SK-N-SH (cell line): ENCODE data around the gene ANLN. TPM values are rescaled to one million over a fixed set of nuclear protein-coding genes. Genes with fewer than 3 reads are reported as not detected.

Source experiments
- CTCF ChIA-PET: fragments of 300-600, 350-600 bp; formaldehyde crosslinking; extraction: SDS; loops from one replicate; lab custom pipeline; 2021; lab: Yijun Ruan, JAX
- POLR2A ChIA-PET: fragments of 350-600 bp; sonication (Branson Sonifier 250); formaldehyde crosslinking; extraction: SDS; loops from one replicate; lab custom pipeline; 2020; ENCODE audit warnings: antibody characterized with exemption, inconsistent platforms; lab: Yijun Ruan, JAX
- DNase-seq: peaks from one replicate; pipeline ENCODE4 v3.0.0; 2012
- H2AFZ ChIP-seq: fragments of 200-600 bp; sonication (generic); 2 replicates; pipeline ENCODE4 v1.8.1; 2016; ENCODE audit warnings: antibody characterized with exemption, mild to moderate bottlenecking, low read depth
- H3F3A ChIP-seq: fragments of 200-600 bp; sonication (generic); replicated peaks from 2 replicates; pipeline ENCODE3; 2016; ENCODE audit warnings: antibody characterized with exemption, mild to moderate bottlenecking; ENCODE audit not compliant: insufficient read depth
- H3K27ac ChIP-seq, 2 experiments: fragments of 200-500 bp in 1 of 2; fragments of 200-600 bp in 1 of 2; sonication (Bioruptor generic) in 1 of 2; sonication (generic), shearing (Covaris generic) in 1 of 2; 2 replicates each; pipeline versions ENCODE4 v1.5.1 to v1.6.1; 2014 to 2016; ENCODE audit warnings: low read depth in 2 of 2, inconsistent platforms in 1 of 2, low read length in 1 of 2, mild to moderate bottlenecking in 1 of 2, mixed read lengths in 1 of 2
- H3K27me3 ChIP-seq: fragments of 200-600 bp; sonication (generic), shearing (Covaris generic); 2 replicates; pipeline ENCODE4 v1.6.1; 2016; ENCODE audit warnings: mixed run types; ENCODE audit not compliant: insufficient read depth
- H3K36me3 ChIP-seq, 2 experiments: fragments of 200-500 bp in 1 of 2; fragments of 200-600 bp in 1 of 2; sonication (Bioruptor generic) in 1 of 2; sonication (generic) in 1 of 2; replicated peaks in 1 of 2; 2 replicates each; pipeline versions ENCODE3 to v1.5.1; 2014 to 2016; ENCODE audit warnings: low read length in 1 of 2, mild to moderate bottlenecking in 1 of 2; ENCODE audit not compliant: insufficient read depth in 2 of 2, control insufficient read depth in 1 of 2
- H3K4me1 ChIP-seq, 2 experiments: fragments of 200-500 bp in 1 of 2; fragments of 200-600 bp in 1 of 2; sonication (Bioruptor generic) in 1 of 2; sonication (generic), shearing (Covaris generic) in 1 of 2; 2 replicates each; pipeline versions ENCODE4 v1.5.1 to v1.6.1; 2014 to 2016; ENCODE audit warnings: low read depth in 1 of 2, low read length in 1 of 2, mixed run types in 1 of 2; ENCODE audit not compliant: insufficient read depth in 2 of 2, control insufficient read depth in 1 of 2
- H3K4me2 ChIP-seq: fragments of 200-600 bp; sonication (generic), shearing (Covaris generic); 2 replicates; pipeline ENCODE4 v1.6.1; 2017; ENCODE audit warnings: mixed run types
- H3K4me3 ChIP-seq, 2 experiments: fragments of 200-500 bp in 1 of 2; fragments of 200-600 bp in 1 of 2; sonication (Bioruptor generic) in 1 of 2; sonication (generic), shearing (Covaris generic) in 1 of 2; 2 replicates each; pipeline versions ENCODE4 v1.5.1 to v1.8.1; 2014 to 2016; ENCODE audit warnings: low read depth in 2 of 2, inconsistent platforms in 1 of 2, low read length in 1 of 2, mild to moderate bottlenecking in 1 of 2, mixed read lengths in 1 of 2, moderate library complexity in 1 of 2
- H3K79me2 ChIP-seq: fragments of 200-600 bp; sonication (generic); 2 replicates; pipeline ENCODE4 v1.8.1; 2017; ENCODE audit warnings: mild to moderate bottlenecking; ENCODE audit not compliant: insufficient read depth
- H3K9ac ChIP-seq: fragments of 200-600 bp; sonication (generic); 2 replicates; pipeline ENCODE4 v1.6.1; 2017; ENCODE audit warnings: mixed run types
- H3K9me2 ChIP-seq: fragments of 200-600 bp; sonication (generic); 2 replicates; pipeline ENCODE4 v1.6.1; 2017; ENCODE audit warnings: mixed run types
- H3K9me3 ChIP-seq: fragments of 200-600 bp; sonication (generic); 2 replicates; pipeline ENCODE4 v1.6.1; 2017; ENCODE audit warnings: mixed run types, mild to moderate bottlenecking, moderate library complexity
- H4K20me1 ChIP-seq: fragments of 200-600 bp; sonication (generic); 2 replicates; pipeline ENCODE4 v1.6.1; 2017; ENCODE audit warnings: mild to moderate bottlenecking, mixed run types; ENCODE audit not compliant: insufficient read depth
- CHD2 ChIP-seq: fragments of 150-350 bp; IDR thresholded peaks from 2 replicates; pipeline ENCODE4 v1.6.1; 2018; ENCODE audit warnings: low read length; ENCODE audit not compliant: partially characterized antibody
- ELF1 ChIP-seq: IDR thresholded peaks from 2 replicates; pipeline ENCODE4 v1.4.0; 2012
- EZH2phosphoT487 ChIP-seq: fragments of 200-600 bp; sonication (generic); IDR thresholded peaks from 2 replicates; pipeline ENCODE4 v1.6.1; 2017; ENCODE audit warnings: low read depth, mixed run types, mild to moderate bottlenecking, antibody characterized with exemption, moderate library complexity, borderline replicate concordance
- FOXM1 ChIP-seq: IDR thresholded peaks from 2 replicates; pipeline ENCODE4 v1.4.0; 2012; ENCODE audit warnings: low read depth, mild to moderate bottlenecking
- GATA2 ChIP-seq: sonication (generic); formaldehyde crosslinking; IDR thresholded peaks from 2 replicates; pipeline ENCODE4 v1.5.0; 2020; ENCODE audit warnings: mild to moderate bottlenecking, missing genetic modification reagents
- JUND ChIP-seq: IDR thresholded peaks from 2 replicates; pipeline ENCODE4 v1.4.0; 2012
- MAX ChIP-seq: IDR thresholded peaks from 2 replicates; pipeline ENCODE4 v1.4.0; 2012; ENCODE audit warnings: low read depth
- MEF2A ChIP-seq: IDR thresholded peaks from 2 replicates; pipeline ENCODE4 v1.4.0; 2012; ENCODE audit warnings: low read depth, borderline replicate concordance
- MXI1 ChIP-seq: IDR thresholded peaks from 2 replicates; pipeline ENCODE4 v1.6.1; 2012; ENCODE audit warnings: mild to moderate bottlenecking, low read depth, low read length, improper control_type of control experiment
- RAD21 ChIP-seq: IDR thresholded peaks from 2 replicates; pipeline ENCODE4 v1.6.1; 2012; ENCODE audit warnings: mild to moderate bottlenecking, low read length
- RCOR1 ChIP-seq: fragments of 150-350 bp; IDR thresholded peaks from 2 replicates; pipeline ENCODE4 v1.6.1; 2017; ENCODE audit warnings: antibody characterized with exemption, low read length
- REST ChIP-seq: IDR thresholded peaks from 2 replicates; pipeline ENCODE4 v1.6.1; 2012; ENCODE audit warnings: mild to moderate bottlenecking, low read depth, low read length, moderate library complexity
- SIN3A ChIP-seq: IDR thresholded peaks from 2 replicates; pipeline ENCODE4 v1.6.1; 2012; ENCODE audit warnings: low read depth, mild to moderate bottlenecking, low read length, moderate library complexity, borderline replicate concordance
- TCF12 ChIP-seq: IDR thresholded peaks from 2 replicates; pipeline ENCODE4 v1.4.0; 2012
- TEAD4 ChIP-seq: IDR thresholded peaks from 2 replicates; pipeline ENCODE4 v1.4.0; 2012; ENCODE audit warnings: mild to moderate bottlenecking, borderline replicate concordance; ENCODE audit not compliant: insufficient read depth
- USF1 ChIP-seq: IDR thresholded peaks from 2 replicates; pipeline ENCODE4 v1.4.0; 2012; ENCODE audit warnings: low read depth, borderline replicate concordance
- ZBTB33 ChIP-seq: IDR thresholded peaks from 2 replicates; pipeline ENCODE4 v1.4.0; 2012; ENCODE audit warnings: low read depth, borderline replicate concordance
- whole genome bisulfite sequencing: methylation state at CpG from one replicate; pipeline ENCODE4 v1.1.6; 2017; ENCODE audit warnings: low lambda C conversion rate; 5-methylcytosine and 5-hydroxymethylcytosine counted together
- polyA plus RNA-seq, 3 experiments: library from polyadenylated mRNA; depleted of rRNA; stranded (reverse); fragments of >200 nt; gene quantifications; 2 replicates each; pipeline ENCODE4 v1.2.3, GENCODE V29; 2012

The ANLN gene
- polyA plus RNA-seq, 1 of the 3 experiments (the other 2 are of a cell fraction), result 17.1 TPM

GRCh38 chr7:36416251-36416650, 26.6 kb downstream of the ANLN start (continued):
- TF ChIP-seq REST (no peak), USF1 (no peak), TCF12 (no peak)
- TF ChIP-seq, all 33 proteins: peak for 0

- Histone ChIP-seq H2AFZ (no peak overlapping the region), H3K9ac (no peak overlapping the region), H3F3A (peaks cover 42% of the 10 kb centered on the region), H3K9me2 (no peaks in the 10 kb centered on the region), H3K27ac (no peak overlapping the region), H3K4me1 (peaks cover 0 to 12% of the 10 kb centered on the region in 2 experiments; a peak in 1 of 4 replicates), H3K4me3 (no peak overlapping the region), H3K4me2 (no peak overlapping the region), H3K27me3 (no peaks in the 10 kb centered on the region), H3K9me3 (no peaks in the 10 kb centered on the region), H3K79me2 (peaks cover 49% of the 10 kb centered on the region), H4K20me1 (no peaks in the 10 kb centered on the region), H3K36me3 (peaks cover 70 to 80% of the 10 kb centered on the region in 2 experiments)
- no peak for TF ChIP-seq CHD2
- no peak for TF ChIP-seq JUND
- no peak for TF ChIP-seq FOXM1
- TF ChIP-seq SIN3A, result no peak
- TF ChIP-seq MXI1, result no peak
- TF ChIP-seq GATA2, result no peak
- no peak for TF ChIP-seq RCOR1
- no peak for TF ChIP-seq MEF2A
- TF ChIP-seq MAX, result no peak
- no peak for TF ChIP-seq ELF1
- no peak for TF ChIP-seq ZBTB33
- no peak for TF ChIP-seq TEAD4
- no peak for TF ChIP-seq RAD21
- TF ChIP-seq REST, result no peak
- no peak for TF ChIP-seq EZH2phosphoT487
- DNase-seq, result no peak
- CTCF ChIA-PET, result interaction anchor here (0.8 to 4.5 kb wide), 2 partner anchors 21 to 53 kb away, joined by 3 to 17 read pairs; a partner anchor contains a TSS
- POLR2A ChIA-PET, result no interaction called here
- 96% methylated on average over 3 of the region's 3 CpGs for WGBS
Observed at GRCh38 chr7:36420307-36420706, 30.6 kb downstream of the ANLN start.
